Gastroesophageal sphincter (tissue), 4 donors: ENCODE data around the gene INPP5A. TPM values are rescaled to one million over a fixed set of nuclear protein-coding genes. Genes with fewer than 3 reads are reported as not detected.

Experiments used
- ATAC-seq: fragments of 150-250 bp; one replicate; pipeline ENCODE4 v1.9.1; 2016; ENCODE audit warnings: mild to moderate bottlenecking, moderate library complexity
- H3K27ac ChIP-seq, 4 donors: fragments of 200-600 bp; sonication (generic) in 3 of 4; 1 replicate in 3 of 4; 2 replicates in 1 of 4; pipeline ENCODE4 v1.5.1; 2016 to 2019
- H3K27me3 ChIP-seq: fragments of 200-600 bp; sonication (generic); one replicate; pipeline ENCODE4 v1.5.1; 2019
- H3K36me3 ChIP-seq, 2 donors: fragments of 200-600 bp; sonication (generic); one replicate each; pipeline ENCODE4 v1.5.1; 2019; ENCODE audit warnings: control low read depth in 1 of 2
- H3K4me1 ChIP-seq, 3 donors: fragments of 200-600 bp; sonication (generic); 1 replicate in 2 of 3; 2 replicates in 1 of 3; pipeline ENCODE4 v1.5.1; 2016 to 2019; ENCODE audit warnings: control low read depth in 2 of 3
- H3K4me3 ChIP-seq, 2 donors: fragments of 200-600 bp; sonication (generic); one replicate each; pipeline ENCODE4 v1.5.1; 2019; ENCODE audit warnings: mild to moderate bottlenecking in 1 of 2, moderate library complexity in 1 of 2
- H3K9me3 ChIP-seq, 3 donors: fragments of 200-600 bp; sonication (generic); one replicate each; pipeline ENCODE4 v1.5.1; 2017 to 2019; ENCODE audit warnings: control low read depth in 2 of 3
- CTCF ChIP-seq, 4 experiments: fragments of 200-600 bp in 2 of 4; fragments of 450-650 bp in 2 of 4; sonication (generic) in 1 of 4; IDR thresholded peaks; one replicate each; pipeline ENCODE4 v1.5.1; 2017 to 2019; ENCODE audit warnings: antibody characterized with exemption in 4 of 4, mild to moderate bottlenecking in 2 of 4, moderate library complexity in 2 of 4
- EP300 ChIP-seq: sonication (generic); formaldehyde crosslinking; IDR thresholded peaks from one replicate; pipeline ENCODE4 v1.6.1; 2017; ENCODE audit warnings: antibody characterized with exemption, mild to moderate bottlenecking
- POLR2A ChIP-seq, 2 donors: fragments of 450-650 bp; IDR thresholded peaks; one replicate each; pipeline ENCODE4 v1.6.1; 2017; ENCODE audit warnings: antibody characterized with exemption in 2 of 2, mild to moderate bottlenecking in 2 of 2, moderate library complexity in 1 of 2
- POLR2AphosphoS5 ChIP-seq: sonication (generic); formaldehyde crosslinking; IDR thresholded peaks from one replicate; pipeline ENCODE4 v1.6.1; 2017; ENCODE audit warnings: antibody characterized with exemption
- WGBS, 2 donors: methylation state at CpG; one replicate each; pipeline ENCODE4 v1.1.5; 2018; ENCODE audit warnings: low coverage in 1 of 2; 5-methylcytosine and 5-hydroxymethylcytosine counted together
- total RNA-seq, 4 donors: library from RNA; depleted of rRNA; stranded (reverse); fragments of >200 nt; gene quantifications; one replicate each; pipeline ENCODE4 v1.1.0, GENCODE V29; 2016

The INPP5A gene
- total RNA-seq, 4 donors from 2014 or later, result 111 to 288 (median 215) TPM

GRCh38 chr10:132811891-132812481, 274.4 kb downstream of the INPP5A start:
- H3K27ac ChIP-seq, result no peak overlapping the region
- H3K4me1 ChIP-seq, result no peaks in the 10 kb centered on the region
- no peak overlapping the region for H3K4me3 ChIP-seq
- peaks cover 81% of the 10 kb centered on the region for H3K27me3 ChIP-seq
- no peak for TF ChIP-seq CTCF (IDR thresholded peaks at IDR 0.05)
- TF ChIP-seq POLR2AphosphoS5, result no peak
- TF ChIP-seq POLR2A (IDR thresholded peaks at IDR 0.05), result no peak
- no peak for TF ChIP-seq EP300
- ATAC-seq, result no peak
- H3K36me3 ChIP-seq, result no peaks in the 10 kb centered on the region
- no peaks in the 10 kb centered on the region for H3K9me3 ChIP-seq
- whole genome bisulfite sequencing, 2 donors, result 78% methylated on average over 4 of the region's 26 CpGs; no CpG with 5 or more reads in 1 of the 2 donors

DNA sequence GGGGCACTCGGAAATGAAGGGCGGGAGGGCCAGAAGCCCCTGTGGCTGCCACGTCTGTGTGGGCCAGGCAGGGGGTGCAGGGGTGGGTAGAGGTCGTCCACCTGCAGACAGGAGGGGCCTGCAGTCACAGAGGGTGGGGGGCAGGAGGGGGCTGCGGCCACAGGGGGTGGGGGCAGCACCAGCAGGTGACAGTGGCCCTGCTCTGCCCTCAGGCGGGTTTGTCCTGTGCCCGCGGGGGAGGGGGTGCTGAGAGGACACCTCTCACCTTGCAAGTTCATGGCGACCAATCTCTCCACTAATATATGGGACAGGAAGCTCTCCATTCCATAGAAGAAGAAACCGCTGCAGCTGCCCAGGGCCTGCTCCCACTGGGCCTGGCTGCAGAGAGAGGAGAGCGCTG, 274.9 kb downstream of the INPP5A start:
- H3K27ac ChIP-seq, result no peak overlapping the region
- no peaks in the 10 kb centered on the region for H3K4me1 ChIP-seq
- no peaks in the 10 kb centered on the region for H3K9me3 ChIP-seq
- no peak for ATAC-seq
- H3K36me3 ChIP-seq, result no peaks in the 10 kb centered on the region
- no peak for TF ChIP-seq POLR2AphosphoS5
- no peak for TF ChIP-seq POLR2A (IDR thresholded peaks at IDR 0.05)
- no peak for TF ChIP-seq CTCF (IDR thresholded peaks at IDR 0.05)
- TF ChIP-seq EP300, result no peak
- no peak overlapping the region for H3K4me3 ChIP-seq
- peaks cover 86% of the 10 kb centered on the region for H3K27me3 ChIP-seq
- 83% methylated on average over 1 of the region's 11 CpGs; no CpG with 5 or more reads in 1 of the 2 donors for WGBS, 2 donors

- no peaks in the 10 kb centered on the region for H3K9me3 ChIP-seq
- TF ChIP-seq CTCF (IDR thresholded peaks at IDR 0.05), result no peak
- TF ChIP-seq POLR2AphosphoS5, result no peak
- no peak for TF ChIP-seq EP300
- no peak for TF ChIP-seq POLR2A (IDR thresholded peaks at IDR 0.05)
- H3K27ac ChIP-seq, result no peak overlapping the region
- no peak for ATAC-seq
- no peak overlapping the region for H3K4me3 ChIP-seq
- H3K4me1 ChIP-seq, result no peaks in the 10 kb centered on the region
- peaks cover 91% of the 10 kb centered on the region for H3K27me3 ChIP-seq
- 67% methylated on average over 1 of the region's 10 CpGs; no CpG with 5 or more reads in 1 of the 2 donors for WGBS, 2 donors
- H3K36me3 ChIP-seq, result no peaks in the 10 kb centered on the region
Measured at GRCh38 chr10:132813001-132813401, 275.4 kb downstream of the INPP5A start.

- WGBS, 2 donors, result 49 to 62% methylated on average over 9 to 10 of the region's 28 CpGs
- Histone ChIP-seq H3K4me3 (no peak overlapping the region), H3K9me3 (no peaks in the 10 kb centered on the region), H3K27me3 (peaks cover 95% of the 10 kb centered on the region), H3K27ac (no peak overlapping the region), H3K36me3 (no peaks in the 10 kb centered on the region), H3K4me1 (no peaks in the 10 kb centered on the region)
- TF ChIP-seq POLR2A (IDR thresholded peaks at IDR 0.05), result no peak
- TF ChIP-seq EP300, result no peak
- TF ChIP-seq CTCF (IDR thresholded peaks at IDR 0.05), result no peak
- no peak for TF ChIP-seq POLR2AphosphoS5
- ATAC-seq, result no peak
Measured at GRCh38 chr10:132813560-132814468, 276.2 kb downstream of the INPP5A start.
